Lower lobe of right lung (tissue), 2 donors: Measurements from ENCODE around the gene NELFB. TPM values are rescaled to one million over a fixed set of nuclear protein-coding genes. Genes with fewer than 3 reads are reported as not detected.
A peak's percentile ranks its signal among the peaks of the same experiment; 100 is the strongest.

Experiments
- ATAC-seq, 2 donors: fragments of 200-7000 bp; cut with Tn5 transposase; one replicate each; pipeline ENCODE4 v1.9.1; 2020 to 2022; ENCODE audit warnings: mild to moderate bottlenecking in 2 of 2, moderate library complexity in 2 of 2
- DNase-seq: peaks from one replicate; pipeline ENCODE4 v3.0.0-alpha.2; 2020
- H3K27ac ChIP-seq: fragments of 200-600 bp; one replicate; pipeline ENCODE4 v1.8.0; 2022
- H3K27me3 ChIP-seq: fragments of 200-600 bp; one replicate; pipeline ENCODE4 v1.8.0; 2022; ENCODE audit warnings: low read depth
- H3K36me3 ChIP-seq: fragments of 200-600 bp; one replicate; pipeline ENCODE4 v1.8.0; 2022; ENCODE audit warnings: mild to moderate bottlenecking
- H3K4me1 ChIP-seq: fragments of 200-600 bp; one replicate; pipeline ENCODE4 v1.8.0; 2022
- H3K4me3 ChIP-seq: fragments of 200-600 bp; one replicate; pipeline ENCODE4 v1.8.0; 2022; ENCODE audit warnings: mild to moderate bottlenecking
- H3K9me3 ChIP-seq: fragments of 200-600 bp; one replicate; pipeline ENCODE4 v1.8.0; 2022
- intact Hi-C: fragments of 100-400 bp; cut with DNase I; formaldehyde crosslinking; loops from one replicate; pipeline ENCODE4 v1.11.0; 2022
- total RNA-seq: library from RNA; stranded (reverse); fragmentation: NEBNext Ultra II Directional; extraction: Animal tissue kit (Norgen Biotek cat#: 25700); gene quantifications from one replicate; pipeline ENCODE4 v1.2.1, GENCODE V29; 2021
- TF ChIP-seq, protein P1 (sequence below): fragments of 200-600 bp; IDR thresholded peaks from one replicate; pipeline ENCODE4 v1.8.0; 2022; ENCODE audit warnings: antibody characterized with exemption, mild to moderate bottlenecking
- donor health status: DM: no; HTN: yes; CAD: no; lungs with severe emphysema.

Gene NELFB
- total RNA-seq, 1 donor from 2014 or later = 44.7 TPM

DNA sequence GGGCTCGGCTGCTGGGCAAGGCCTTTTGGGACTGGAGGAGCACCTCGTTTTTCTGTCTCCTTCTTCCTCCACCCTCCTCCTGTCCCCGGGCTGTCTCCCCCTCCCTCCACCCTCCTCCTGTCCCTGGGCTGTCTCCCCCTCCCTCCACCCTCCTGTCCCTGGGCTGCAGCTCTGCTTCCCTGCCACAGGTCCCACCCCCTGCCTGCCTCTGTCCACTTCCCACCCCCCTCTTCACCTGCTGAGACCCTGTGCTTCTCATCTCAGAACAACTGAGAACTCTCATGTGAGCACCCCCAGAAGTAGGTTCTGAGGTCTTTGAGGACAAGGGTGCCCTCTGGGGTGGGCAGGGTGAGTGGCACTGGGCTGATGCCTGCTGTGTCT is 16.6 kb downstream of the NELFB start:
- DNase-seq = no peak
- Histone ChIP-seq H3K27ac (no peak overlapping the region), H3K4me1 (peaks cover 57% of the 10 kb centered on the region), H3K27me3 (no peaks in the 10 kb centered on the region), H3K9me3 (no peaks in the 10 kb centered on the region), H3K36me3 (peaks cover 50% of the 10 kb centered on the region), H3K4me3 (no peak overlapping the region)
- intact Hi-C loops = no loop called here
- no peak for ATAC-seq
- TF ChIP-seq, protein P1, sequence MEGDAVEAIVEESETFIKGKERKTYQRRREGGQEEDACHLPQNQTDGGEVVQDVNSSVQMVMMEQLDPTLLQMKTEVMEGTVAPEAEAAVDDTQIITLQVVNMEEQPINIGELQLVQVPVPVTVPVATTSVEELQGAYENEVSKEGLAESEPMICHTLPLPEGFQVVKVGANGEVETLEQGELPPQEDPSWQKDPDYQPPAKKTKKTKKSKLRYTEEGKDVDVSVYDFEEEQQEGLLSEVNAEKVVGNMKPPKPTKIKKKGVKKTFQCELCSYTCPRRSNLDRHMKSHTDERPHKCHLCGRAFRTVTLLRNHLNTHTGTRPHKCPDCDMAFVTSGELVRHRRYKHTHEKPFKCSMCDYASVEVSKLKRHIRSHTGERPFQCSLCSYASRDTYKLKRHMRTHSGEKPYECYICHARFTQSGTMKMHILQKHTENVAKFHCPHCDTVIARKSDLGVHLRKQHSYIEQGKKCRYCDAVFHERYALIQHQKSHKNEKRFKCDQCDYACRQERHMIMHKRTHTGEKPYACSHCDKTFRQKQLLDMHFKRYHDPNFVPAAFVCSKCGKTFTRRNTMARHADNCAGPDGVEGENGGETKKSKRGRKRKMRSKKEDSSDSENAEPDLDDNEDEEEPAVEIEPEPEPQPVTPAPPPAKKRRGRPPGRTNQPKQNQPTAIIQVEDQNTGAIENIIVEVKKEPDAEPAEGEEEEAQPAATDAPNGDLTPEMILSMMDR = no peak

DNA sequence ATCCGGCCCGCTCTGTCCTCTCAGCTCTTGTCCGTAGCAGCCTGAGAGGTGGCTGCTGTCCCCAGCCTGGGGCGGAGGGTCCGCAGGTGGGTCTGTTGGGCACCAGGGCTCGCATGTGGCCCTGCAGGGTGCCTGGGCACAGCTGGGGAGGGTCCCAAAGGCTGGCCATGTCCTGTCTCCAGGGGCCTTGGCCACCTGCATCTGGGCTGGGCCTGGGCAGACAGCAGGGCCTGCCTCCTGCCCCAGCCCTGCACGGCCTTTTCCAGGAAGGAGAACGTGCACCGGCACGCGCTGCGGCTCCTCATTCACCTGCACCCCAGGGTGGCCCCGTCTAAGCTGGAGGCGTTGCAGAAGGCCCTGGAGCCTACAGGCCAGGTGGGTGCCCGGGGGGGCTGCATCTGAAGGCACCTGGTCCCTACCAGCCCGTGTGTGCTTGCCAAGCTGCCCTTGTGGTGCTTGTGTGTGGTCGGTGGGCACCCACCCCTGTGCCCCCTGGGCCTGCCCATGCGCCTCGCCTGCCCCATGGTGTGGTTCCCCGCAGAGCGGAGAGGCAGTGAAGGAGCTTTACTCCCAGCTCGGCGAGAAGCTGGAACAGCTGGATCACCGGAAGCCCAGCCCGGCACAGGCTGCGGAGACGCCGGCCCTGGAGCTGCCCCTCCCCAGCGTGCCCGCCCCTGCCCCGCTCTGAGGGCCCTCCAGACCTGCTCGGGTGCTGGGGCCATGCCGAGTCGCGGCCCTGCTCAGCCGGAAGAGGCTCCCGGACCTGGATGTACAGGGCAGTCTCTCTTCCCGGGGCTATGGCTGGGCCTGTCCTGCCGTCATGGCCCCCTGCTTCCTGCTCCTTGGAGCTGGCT is 17.3 kb downstream of the NELFB start:
- intact Hi-C loops = no loop called here
- ATAC-seq = no peak

DNA sequence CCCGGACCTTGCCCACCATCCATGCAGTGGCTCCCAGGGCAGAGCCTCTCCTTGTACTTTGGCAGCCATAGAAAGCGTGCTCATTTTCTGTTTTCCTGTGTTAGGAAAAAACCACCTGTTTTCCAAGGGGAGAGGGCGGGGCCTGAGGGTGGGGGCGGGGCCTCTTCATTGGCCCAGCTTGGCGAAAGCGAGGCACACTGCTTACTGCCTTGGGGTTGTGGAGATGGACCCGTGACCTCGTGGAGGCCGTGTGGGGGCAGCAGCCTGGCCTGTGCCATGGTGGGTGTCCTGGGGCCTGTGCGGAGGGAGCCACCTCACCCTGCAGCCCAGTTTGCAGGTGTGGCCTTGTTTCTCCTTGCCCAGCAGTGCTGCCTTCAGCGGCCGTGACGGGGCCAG is 18.0 kb downstream of the NELFB start:
- DNase-seq = no peak
- no peak overlapping the region for H3K4me3 ChIP-seq
- peaks cover 58% of the 10 kb centered on the region for H3K4me1 ChIP-seq
- no peak overlapping the region for H3K27ac ChIP-seq
- ATAC-seq = no peak
- intact Hi-C loops = no loop called here
- TF ChIP-seq, protein P1 = no peak
- no peaks in the 10 kb centered on the region for H3K9me3 ChIP-seq
- H3K27me3 ChIP-seq = no peaks in the 10 kb centered on the region
- peaks cover 37% of the 10 kb centered on the region for H3K36me3 ChIP-seq

More for the DNA sequence above, 17.3 kb downstream of the NELFB start:
- H3K27ac ChIP-seq = no peak overlapping the region
- no peak overlapping the region for H3K4me3 ChIP-seq
- no peak for DNase-seq
- H3K27me3 ChIP-seq = no peaks in the 10 kb centered on the region
- H3K9me3 ChIP-seq = no peaks in the 10 kb centered on the region
- H3K36me3 ChIP-seq = peaks cover 42% of the 10 kb centered on the region
- H3K4me1 ChIP-seq = peaks cover 64% of the 10 kb centered on the region
- TF ChIP-seq, protein P1 = no peak

GRCh38 chr9:137273611-137274320 is 18.6 kb downstream of the NELFB start:
- no peaks in the 10 kb centered on the region for H3K9me3 ChIP-seq
- H3K27ac ChIP-seq = peak overlapping the region; percentile 72
- intact Hi-C loops = no loop called here
- DNase-seq (peak; percentile 55), ATAC-seq (no peak)
- peaks cover 38% of the 10 kb centered on the region for H3K36me3 ChIP-seq
- no peak overlapping the region for H3K4me3 ChIP-seq
- no peaks in the 10 kb centered on the region for H3K27me3 ChIP-seq
- TF ChIP-seq, protein P1 = no peak
- peaks cover 51% of the 10 kb centered on the region for H3K4me1 ChIP-seq

- no peaks in the 10 kb centered on the region for H3K9me3 ChIP-seq
- H3K36me3 ChIP-seq = peaks cover 44% of the 10 kb centered on the region
- intact Hi-C loops = no loop called here
- no peaks in the 10 kb centered on the region for H3K27me3 ChIP-seq
- H3K4me3 ChIP-seq = no peak overlapping the region
- no peak for ATAC-seq
- peak overlapping the region; percentile 95 for H3K27ac ChIP-seq
- TF ChIP-seq, protein P1 = no peak
- no peak for DNase-seq
- H3K4me1 ChIP-seq = peaks cover 37% of the 10 kb centered on the region
These were observed 20.1 kb downstream of the NELFB start for GRCh38 chr9:137275203-137275587.
